H9 (cell line): ENCODE results near the gene DNAJC9. TPM values are rescaled to one million over a fixed set of nuclear protein-coding genes. Genes with fewer than 3 reads are reported as not detected.

Source experiments
- DNase-seq: peaks from one replicate; pipeline ENCODE4 v3.0.0-alpha.2; 2017
- H2AFZ ChIP-seq: one replicate; pipeline ENCODE4 v1.6.1; 2013; ENCODE audit warnings: mild to moderate bottlenecking, low read length, control low read depth, moderate library complexity
- H2AK5ac ChIP-seq: 2 replicates; pipeline ENCODE4 v1.6.1; 2013; ENCODE audit warnings: low read length, control low read depth, mixed read lengths; ENCODE audit not compliant: insufficient read length
- H2BK120ac ChIP-seq: one replicate; pipeline ENCODE4 v1.6.1; 2013; ENCODE audit warnings: low read depth, mild to moderate bottlenecking, low read length, control low read depth, inconsistent platforms; ENCODE audit not compliant: poor library complexity, severe bottlenecking
- H2BK12ac ChIP-seq: 2 replicates; pipeline ENCODE4 v1.6.1; 2013; ENCODE audit warnings: low read length, control low read depth, mixed read lengths, low read depth; ENCODE audit not compliant: insufficient read length
- H2BK15ac ChIP-seq: 2 replicates; pipeline ENCODE4 v1.6.1; 2013; ENCODE audit warnings: low read depth, low read length, control low read depth
- H2BK20ac ChIP-seq: one replicate; pipeline ENCODE4 v1.6.1; 2013; ENCODE audit warnings: low read depth, mild to moderate bottlenecking, low read length, control low read depth, inconsistent platforms; ENCODE audit not compliant: poor library complexity, severe bottlenecking
- H2BK5ac ChIP-seq: 2 replicates; pipeline ENCODE4 v1.6.1; 2013; ENCODE audit warnings: low read length, control low read depth, mixed read lengths; ENCODE audit not compliant: insufficient read length
- H3K14ac ChIP-seq: 2 replicates; pipeline ENCODE4 v1.6.1; 2013; ENCODE audit warnings: low read length, control low read depth; ENCODE audit not compliant: insufficient read depth
- H3K18ac ChIP-seq: 2 replicates; pipeline ENCODE4 v1.6.1; 2013; ENCODE audit warnings: low read depth, mild to moderate bottlenecking, mixed read lengths, low read length, control low read depth; ENCODE audit not compliant: insufficient read length
- H3K23ac ChIP-seq: 2 replicates; pipeline ENCODE4 v1.6.1; 2013; ENCODE audit warnings: low read length, control low read depth, mixed read lengths, low read depth; ENCODE audit not compliant: insufficient read length
- H3K23me2 ChIP-seq: 2 replicates; pipeline ENCODE4 v1.6.1; 2013; ENCODE audit warnings: low read depth, mild to moderate bottlenecking, mixed read lengths, low read length, control low read depth; ENCODE audit not compliant: insufficient read length, poor library complexity, severe bottlenecking
- H3K27ac ChIP-seq: 2 replicates; pipeline ENCODE4 v1.5.1; 2013; ENCODE audit warnings: low read length, control low read depth, mixed read lengths, low read depth; ENCODE audit not compliant: insufficient read length
- H3K27me3 ChIP-seq: 2 replicates; pipeline ENCODE4 v1.6.1; 2013; ENCODE audit warnings: low read length, control low read depth, inconsistent platforms; ENCODE audit not compliant: insufficient read depth
- H3K4ac ChIP-seq: 2 replicates; pipeline ENCODE4 v1.6.1; 2013; ENCODE audit warnings: low read depth, mild to moderate bottlenecking, control low read depth, inconsistent platforms, low read length, moderate library complexity
- H3K4me1 ChIP-seq: 2 replicates; pipeline ENCODE4 v1.6.1; 2013; ENCODE audit warnings: low read length, control low read depth, inconsistent platforms; ENCODE audit not compliant: insufficient read depth
- H3K4me2 ChIP-seq: 2 replicates; pipeline ENCODE4 v1.6.1; 2013; ENCODE audit warnings: low read length, control low read depth, mixed read lengths; ENCODE audit not compliant: insufficient read length, insufficient read depth
- H3K56ac ChIP-seq: 2 replicates; pipeline ENCODE4 v1.6.1; 2013; ENCODE audit warnings: low read depth, mild to moderate bottlenecking, mixed read lengths, low read length, control low read depth; ENCODE audit not compliant: insufficient read length
- H3K79me1 ChIP-seq: 2 replicates; pipeline ENCODE4 v1.6.1; 2013; ENCODE audit warnings: low read depth, mild to moderate bottlenecking, moderate library complexity, low read length, control low read depth, inconsistent platforms; ENCODE audit not compliant: insufficient read depth, poor library complexity, severe bottlenecking
- H3K79me2 ChIP-seq: 2 replicates; pipeline ENCODE4 v1.6.1; 2013; ENCODE audit warnings: low read length, control low read depth, inconsistent platforms; ENCODE audit not compliant: insufficient read depth
- H3K9ac ChIP-seq: 2 replicates; pipeline ENCODE4 v1.6.1; 2013; ENCODE audit warnings: low read length, control low read depth, mixed read lengths; ENCODE audit not compliant: insufficient read length; ENCODE audit errors: extremely low read depth
- H3K9me3 ChIP-seq: one replicate; pipeline ENCODE4 v1.6.1; 2013; ENCODE audit warnings: low read depth, low read length, inconsistent platforms; ENCODE audit not compliant: control insufficient read depth
- H3T11ph ChIP-seq: one replicate; pipeline ENCODE4 v1.6.1; 2013; ENCODE audit warnings: mild to moderate bottlenecking, low read length, control low read depth, inconsistent platforms
- H4K20me1 ChIP-seq: one replicate; pipeline ENCODE4 v1.6.1; 2013; ENCODE audit not compliant: control insufficient read depth, insufficient read length, insufficient read depth
- H4K5ac ChIP-seq: 2 replicates; pipeline ENCODE4 v1.6.1; 2013; ENCODE audit warnings: low read depth, mild to moderate bottlenecking, mixed read lengths, low read length, control low read depth; ENCODE audit not compliant: insufficient read length
- H4K8ac ChIP-seq: replicated peaks from 2 replicates; pipeline ENCODE4 v1.6.1; 2013; ENCODE audit warnings: low read length, control low read depth, mixed read lengths, low read depth; ENCODE audit not compliant: insufficient read length
- H4K91ac ChIP-seq: 2 replicates; pipeline ENCODE4 v1.6.1; 2013; ENCODE audit warnings: low read depth, mild to moderate bottlenecking, moderate library complexity, mixed read lengths, low read length, control low read depth; ENCODE audit not compliant: insufficient read length
- H3K27ac Mint-ChIP-seq, 3 experiments: 2 replicates in 2 of 3; 3 replicates in 1 of 3; pipeline ENCODE4 v1.8.0; 2020 to 2021; ENCODE audit warnings: mixed read lengths in 3 of 3, mild to moderate bottlenecking in 1 of 3, moderate library complexity in 1 of 3
- H3K27me3 Mint-ChIP-seq: 2 replicates; pipeline ENCODE4 v1.8.0; 2021; ENCODE audit warnings: low read depth, mild to moderate bottlenecking, moderate library complexity, mixed read lengths
- H3K36me3 Mint-ChIP-seq, 3 experiments: 2 replicates in 2 of 3; 3 replicates in 1 of 3; pipeline ENCODE4 v1.8.0; 2020 to 2021; ENCODE audit warnings: low read depth in 3 of 3, mixed read lengths in 3 of 3; ENCODE audit not compliant: insufficient read depth in 1 of 3
- H3K4me1 Mint-ChIP-seq, 2 experiments: 2 replicates each; pipeline ENCODE4 v1.8.0; 2020; ENCODE audit warnings: mixed read lengths in 2 of 2
- H3K4me3 Mint-ChIP-seq, 2 experiments: 2 replicates in 1 of 2; 3 replicates in 1 of 2; pipeline ENCODE4 v1.8.0; 2020 to 2021; ENCODE audit warnings: mild to moderate bottlenecking in 2 of 2, mixed read lengths in 2 of 2, moderate library complexity in 1 of 2
- H3K9me3 Mint-ChIP-seq, 2 experiments: 2 replicates in 1 of 2; 3 replicates in 1 of 2; pipeline ENCODE4 v1.8.0; 2020; ENCODE audit warnings: mild to moderate bottlenecking in 2 of 2, mixed read lengths in 2 of 2, moderate library complexity in 1 of 2
- WGBS: extraction: QIAGEN DNeasy Blood & Tissue Kit; methylation state at CpG from one replicate; pipeline ENCODE4 v1.1.7; 2013; ENCODE audit warnings: missing lambda C conversion rate, low lambda C conversion rate, mixed read lengths; ENCODE audit not compliant: insufficient read length; ENCODE audit errors: extremely low coverage; 5-methylcytosine and 5-hydroxymethylcytosine counted together
- total RNA-seq: library from RNA; stranded (reverse); gene quantifications from 2 replicates; pipeline ENCODE4 v1.2.1, GENCODE V29; 2021
- TF ChIP-seq, protein P1 (sequence below): fragments of 200-600 bp; sonication (generic); conservative IDR thresholded peaks from 3 replicates; pipeline ENCODE4 v1.8.0; 2021; ENCODE audit warnings: antibody characterized with exemption, mild to moderate bottlenecking

The DNAJC9 gene
- total RNA-seq, 1 experiment from 2014 or later = 45.7 TPM

- no peak overlapping the region for H3K4me3 Mint-ChIP-seq
- H3K56ac ChIP-seq = no peak overlapping the region
These were observed 28.4 kb downstream of the DNAJC9 start for GRCh38 chr10:73218431-73219191.

More at GRCh38 chr10:73218431-73219191, 28.4 kb downstream of the DNAJC9 start:
- no peak overlapping the region for H2BK12ac ChIP-seq
- no CpG with 5 or more reads among the region's 2 CpGs for WGBS
- H2BK15ac ChIP-seq = no peak overlapping the region
- no peak overlapping the region for H3K4ac ChIP-seq
- H3K27ac ChIP-seq = no peak overlapping the region
- no peaks in the 10 kb centered on the region for H3K23me2 ChIP-seq
- H3K23ac ChIP-seq = no peak overlapping the region
- no peaks in the 10 kb centered on the region; the same call in 1 of the 2 replicates for H3K79me2 ChIP-seq
- no peak overlapping the region for H4K8ac ChIP-seq
- H4K20me1 ChIP-seq = no peaks in the 10 kb centered on the region
- H3K18ac ChIP-seq = no peak overlapping the region
- no peaks in the 10 kb centered on the region for H3K4me1 Mint-ChIP-seq
- H4K5ac ChIP-seq = no peak overlapping the region
- no peak overlapping the region for H2BK120ac ChIP-seq
- H3K4me2 ChIP-seq = no peak overlapping the region
- no peaks in the 10 kb centered on the region for H3K27me3 ChIP-seq
- H3K9ac ChIP-seq = no peak overlapping the region
- H3T11ph ChIP-seq = no peak overlapping the region
- H3K9me3 ChIP-seq = no peaks in the 10 kb centered on the region
- H2BK5ac ChIP-seq = no peak overlapping the region
- no peak overlapping the region for H2AFZ ChIP-seq
- H3K79me1 ChIP-seq = no peaks in the 10 kb centered on the region
- no peak overlapping the region for H2AK5ac ChIP-seq
- H3K27ac Mint-ChIP-seq = no peak overlapping the region
- no peak overlapping the region for H4K91ac ChIP-seq
- no peaks in the 10 kb centered on the region for H3K9me3 Mint-ChIP-seq
- DNase-seq = no peak
- H3K27me3 Mint-ChIP-seq = no peaks in the 10 kb centered on the region
- TF ChIP-seq, protein P1, sequence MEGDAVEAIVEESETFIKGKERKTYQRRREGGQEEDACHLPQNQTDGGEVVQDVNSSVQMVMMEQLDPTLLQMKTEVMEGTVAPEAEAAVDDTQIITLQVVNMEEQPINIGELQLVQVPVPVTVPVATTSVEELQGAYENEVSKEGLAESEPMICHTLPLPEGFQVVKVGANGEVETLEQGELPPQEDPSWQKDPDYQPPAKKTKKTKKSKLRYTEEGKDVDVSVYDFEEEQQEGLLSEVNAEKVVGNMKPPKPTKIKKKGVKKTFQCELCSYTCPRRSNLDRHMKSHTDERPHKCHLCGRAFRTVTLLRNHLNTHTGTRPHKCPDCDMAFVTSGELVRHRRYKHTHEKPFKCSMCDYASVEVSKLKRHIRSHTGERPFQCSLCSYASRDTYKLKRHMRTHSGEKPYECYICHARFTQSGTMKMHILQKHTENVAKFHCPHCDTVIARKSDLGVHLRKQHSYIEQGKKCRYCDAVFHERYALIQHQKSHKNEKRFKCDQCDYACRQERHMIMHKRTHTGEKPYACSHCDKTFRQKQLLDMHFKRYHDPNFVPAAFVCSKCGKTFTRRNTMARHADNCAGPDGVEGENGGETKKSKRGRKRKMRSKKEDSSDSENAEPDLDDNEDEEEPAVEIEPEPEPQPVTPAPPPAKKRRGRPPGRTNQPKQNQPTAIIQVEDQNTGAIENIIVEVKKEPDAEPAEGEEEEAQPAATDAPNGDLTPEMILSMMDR = peak; percentile 66
- H3K14ac ChIP-seq = no peak overlapping the region
- H3K4me1 ChIP-seq = no peaks in the 10 kb centered on the region
- peaks cover 0 to 11% (median 10%) of the 10 kb centered on the region in 3 experiments; a peak in 5 of 7 replicates for H3K36me3 Mint-ChIP-seq
- H2BK20ac ChIP-seq = no peak overlapping the region
